Measurements from ENCODE around the gene PLEKHA6. TPM values are rescaled to one million over a fixed set of nuclear protein-coding genes. Genes with fewer than 3 reads are reported as not detected.

The PLEKHA6 gene
- total RNA-seq, 1 donor from 2014 or later, result 1.0 TPM

DNA sequence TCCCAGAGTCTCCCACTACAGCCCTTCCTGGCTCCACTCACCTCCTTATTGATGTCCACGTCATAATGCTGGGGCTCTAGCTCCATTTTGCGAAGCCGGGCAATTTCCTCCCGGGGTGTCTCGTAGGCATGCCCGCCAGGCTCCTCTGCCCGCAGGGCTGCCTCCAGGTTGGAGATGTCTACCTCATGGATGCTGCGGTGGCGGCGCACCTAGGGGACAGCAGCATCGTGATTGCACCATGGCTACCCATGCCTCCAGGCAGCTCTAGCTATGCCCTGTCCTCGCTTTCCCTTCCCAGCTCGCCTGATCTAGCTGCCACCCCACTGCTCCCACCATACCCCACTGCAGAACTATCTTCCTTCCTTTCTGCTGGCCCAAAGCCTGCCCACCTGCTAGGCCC, 130.8 kb downstream of the PLEKHA6 start:
- Histone ChIP-seq H3K27me3 (ENCODE audit: control insufficient read depth in 3 of 3, insufficient read depth in 3 of 3, low read length in 3 of 3) (no peaks in the 10 kb centered on the region), H3K36me3 (ENCODE audit: control insufficient read depth in 3 of 3, insufficient read depth in 3 of 3, low read length in 3 of 3) (peaks cover 0 to 10% (median 0%) of the 10 kb centered on the region in 3 donors), H3K4me3 (ENCODE audit: low read length in 3 of 3) (no peak overlapping the region), H3K4me1 (ENCODE audit: control insufficient read depth in 3 of 3, insufficient read depth in 3 of 3, low read length in 3 of 3) (peaks cover 0 to 5% (median 4%) of the 10 kb centered on the region in 3 donors), H3K9ac (ENCODE audit: low read depth in 1 of 3, low read length in 3 of 3) (no peak overlapping the region), H3K27ac (ENCODE audit: low read depth, low read length) (no peak overlapping the region), H3K9me3 (ENCODE audit: control insufficient read depth in 3 of 3, low read length in 3 of 3) (no peaks in the 10 kb centered on the region)

GRCh38 chr1:204227996-204228785, 131.5 kb downstream of the PLEKHA6 start:
- H3K36me3 ChIP-seq (ENCODE audit: control insufficient read depth in 3 of 3, insufficient read depth in 3 of 3, low read length in 3 of 3), result peaks cover 0 to 10% (median 0%) of the 10 kb centered on the region in 3 donors
- H3K9ac ChIP-seq (ENCODE audit: low read depth in 1 of 3, low read length in 3 of 3), result no peak overlapping the region
- H3K27me3 ChIP-seq (ENCODE audit: control insufficient read depth in 3 of 3, insufficient read depth in 3 of 3, low read length in 3 of 3), result no peaks in the 10 kb centered on the region
- H3K27ac ChIP-seq (ENCODE audit: low read depth, low read length), result no peak overlapping the region
- no peaks in the 10 kb centered on the region for H3K9me3 ChIP-seq (ENCODE audit: control insufficient read depth in 3 of 3, low read length in 3 of 3)
- H3K4me1 ChIP-seq (ENCODE audit: control insufficient read depth in 3 of 3, insufficient read depth in 3 of 3, low read length in 3 of 3), result peaks cover 0 to 5% (median 4%) of the 10 kb centered on the region in 3 donors
- H3K4me3 ChIP-seq (ENCODE audit: low read length in 3 of 3), result no peak overlapping the region

DNA sequence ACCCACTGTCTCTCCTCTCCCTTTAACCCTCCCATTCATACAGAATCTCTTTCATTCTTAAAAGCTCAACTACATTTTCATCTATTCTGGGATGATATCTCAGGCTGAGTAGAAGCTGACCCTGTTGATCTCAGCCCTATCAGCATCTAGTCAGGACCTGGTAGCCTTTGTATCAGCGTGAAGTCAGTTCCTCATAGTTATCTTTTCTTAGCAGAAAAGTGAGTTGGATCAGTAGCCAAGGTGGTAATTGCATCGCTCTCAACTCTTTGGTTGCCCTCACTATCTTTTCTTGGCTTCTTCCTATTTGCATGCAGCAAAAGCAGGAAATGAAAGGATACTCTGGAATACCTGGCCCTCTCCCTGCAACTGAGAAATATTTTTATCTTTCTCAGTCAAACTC, 132.4 kb downstream of the PLEKHA6 start:
- Histone ChIP-seq H3K4me3 (ENCODE audit: low read length in 3 of 3) (no peak overlapping the region), H3K9me3 (ENCODE audit: control insufficient read depth in 3 of 3, low read length in 3 of 3) (no peaks in the 10 kb centered on the region), H3K36me3 (ENCODE audit: control insufficient read depth in 3 of 3, insufficient read depth in 3 of 3, low read length in 3 of 3) (peaks cover 0 to 10% (median 0%) of the 10 kb centered on the region in 3 donors), H3K27me3 (ENCODE audit: control insufficient read depth in 3 of 3, insufficient read depth in 3 of 3, low read length in 3 of 3) (no peaks in the 10 kb centered on the region), H3K4me1 (ENCODE audit: control insufficient read depth in 3 of 3, insufficient read depth in 3 of 3, low read length in 3 of 3) (peaks cover 0 to 5% (median 4%) of the 10 kb centered on the region in 3 donors), H3K9ac (ENCODE audit: low read depth in 1 of 3, low read length in 3 of 3) (no peak overlapping the region), H3K27ac (ENCODE audit: low read depth, low read length) (no peak overlapping the region)

DNA sequence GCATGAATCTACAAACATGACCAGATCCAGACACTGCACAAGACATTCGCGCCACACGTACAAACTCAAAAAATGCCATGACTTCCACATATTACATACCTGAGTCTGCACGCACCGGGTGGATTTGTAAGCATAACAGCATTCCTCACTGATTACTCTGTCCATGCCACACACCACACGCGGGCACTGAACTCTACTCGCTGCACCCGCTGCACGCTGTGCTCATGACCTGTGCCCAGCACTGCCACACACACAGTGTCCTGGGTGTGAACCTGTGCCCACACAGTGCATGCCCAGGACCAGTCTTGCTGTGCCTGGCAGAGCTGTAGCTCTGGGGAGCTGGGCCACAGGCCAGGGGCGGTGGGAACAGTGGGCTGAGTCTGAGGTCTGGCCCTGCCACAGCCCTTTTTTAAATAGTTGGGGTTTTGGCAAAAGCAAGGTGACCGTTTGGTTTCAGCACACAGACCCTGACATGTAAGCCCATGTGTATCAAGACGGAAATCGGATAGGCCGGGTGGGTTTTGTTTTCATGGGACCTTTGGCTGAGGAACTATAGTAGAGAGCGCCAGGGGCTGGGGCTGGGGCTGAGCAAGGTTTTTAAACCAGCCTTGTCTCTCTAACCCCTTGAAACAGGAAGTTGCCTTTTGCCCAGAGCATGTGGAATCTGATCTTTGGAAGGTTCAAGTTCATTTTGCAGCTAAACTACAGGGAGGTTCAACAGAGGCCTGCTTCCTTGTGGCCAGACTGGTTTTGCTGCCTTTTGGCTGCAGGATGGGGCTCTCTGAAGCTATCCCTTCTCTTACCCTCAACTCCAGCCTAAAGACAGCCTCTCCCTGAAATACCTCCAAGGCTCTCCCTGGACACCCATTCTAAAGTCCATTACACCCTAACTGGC, 133.6 kb downstream of the PLEKHA6 start:
- Histone ChIP-seq H3K4me3 (ENCODE audit: low read length in 3 of 3) (no peak overlapping the region), H3K27me3 (ENCODE audit: control insufficient read depth in 3 of 3, insufficient read depth in 3 of 3, low read length in 3 of 3) (no peaks in the 10 kb centered on the region), H3K36me3 (ENCODE audit: control insufficient read depth in 3 of 3, insufficient read depth in 3 of 3, low read length in 3 of 3) (peaks cover 0 to 15% (median 0%) of the 10 kb centered on the region in 3 donors), H3K9ac (ENCODE audit: low read depth in 1 of 3, low read length in 3 of 3) (no peak overlapping the region), H3K27ac (ENCODE audit: low read depth, low read length) (no peak overlapping the region), H3K9me3 (ENCODE audit: control insufficient read depth in 3 of 3, low read length in 3 of 3) (no peaks in the 10 kb centered on the region), H3K4me1 (ENCODE audit: control insufficient read depth in 3 of 3, insufficient read depth in 3 of 3, low read length in 3 of 3) (peaks cover 0 to 5% (median 4%) of the 10 kb centered on the region in 3 donors)

GRCh38 chr1:204224655-204225054, 135.1 kb downstream of the PLEKHA6 start:
- H3K9ac ChIP-seq (ENCODE audit: low read depth in 1 of 3, low read length in 3 of 3), result no peak overlapping the region
- H3K4me3 ChIP-seq (ENCODE audit: low read length in 3 of 3), result no peak overlapping the region
- H3K9me3 ChIP-seq (ENCODE audit: control insufficient read depth in 3 of 3, low read length in 3 of 3), result no peaks in the 10 kb centered on the region
- peaks cover 0 to 5% (median 4%) of the 10 kb centered on the region in 3 donors for H3K4me1 ChIP-seq (ENCODE audit: control insufficient read depth in 3 of 3, insufficient read depth in 3 of 3, low read length in 3 of 3)
- H3K27me3 ChIP-seq (ENCODE audit: control insufficient read depth in 3 of 3, insufficient read depth in 3 of 3, low read length in 3 of 3), result no peaks in the 10 kb centered on the region
- peaks cover 0 to 15% (median 0%) of the 10 kb centered on the region in 3 donors for H3K36me3 ChIP-seq (ENCODE audit: control insufficient read depth in 3 of 3, insufficient read depth in 3 of 3, low read length in 3 of 3)
- no peak overlapping the region for H3K27ac ChIP-seq (ENCODE audit: low read depth, low read length)

- H3K9me3 ChIP-seq (ENCODE audit: control insufficient read depth in 3 of 3, low read length in 3 of 3), result no peaks in the 10 kb centered on the region
- no peaks in the 10 kb centered on the region for H3K27me3 ChIP-seq (ENCODE audit: control insufficient read depth in 3 of 3, insufficient read depth in 3 of 3, low read length in 3 of 3)
- H3K9ac ChIP-seq (ENCODE audit: low read depth in 1 of 3, low read length in 3 of 3), result no peak overlapping the region
- peaks cover 0 to 5% (median 4%) of the 10 kb centered on the region in 3 donors for H3K4me1 ChIP-seq (ENCODE audit: control insufficient read depth in 3 of 3, insufficient read depth in 3 of 3, low read length in 3 of 3)
- no peak overlapping the region for H3K4me3 ChIP-seq (ENCODE audit: low read length in 3 of 3)
- H3K36me3 ChIP-seq (ENCODE audit: control insufficient read depth in 3 of 3, insufficient read depth in 3 of 3, low read length in 3 of 3), result peaks cover 0 to 7% (median 0%) of the 10 kb centered on the region in 3 donors
- H3K27ac ChIP-seq (ENCODE audit: low read depth, low read length), result no peak overlapping the region
Observed at GRCh38 chr1:204223129-204223860, 136.4 kb downstream of the PLEKHA6 start.

- Histone ChIP-seq H3K9me3 (ENCODE audit: control insufficient read depth in 3 of 3, low read length in 3 of 3) (no peaks in the 10 kb centered on the region), H3K4me1 (ENCODE audit: control insufficient read depth in 3 of 3, insufficient read depth in 3 of 3, low read length in 3 of 3) (peaks cover 0 to 5% (median 4%) of the 10 kb centered on the region in 3 donors), H3K4me3 (ENCODE audit: low read length in 3 of 3) (no peak overlapping the region), H3K27ac (ENCODE audit: low read depth, low read length) (no peak overlapping the region), H3K36me3 (ENCODE audit: control insufficient read depth in 3 of 3, insufficient read depth in 3 of 3, low read length in 3 of 3) (peaks cover 0 to 5% (median 0%) of the 10 kb centered on the region in 3 donors), H3K9ac (ENCODE audit: low read depth in 1 of 3, low read length in 3 of 3) (no peak overlapping the region), H3K27me3 (ENCODE audit: control insufficient read depth in 3 of 3, insufficient read depth in 3 of 3, low read length in 3 of 3) (no peaks in the 10 kb centered on the region)
Observed at GRCh38 chr1:204222764-204223055, 137.0 kb downstream of the PLEKHA6 start.

DNA sequence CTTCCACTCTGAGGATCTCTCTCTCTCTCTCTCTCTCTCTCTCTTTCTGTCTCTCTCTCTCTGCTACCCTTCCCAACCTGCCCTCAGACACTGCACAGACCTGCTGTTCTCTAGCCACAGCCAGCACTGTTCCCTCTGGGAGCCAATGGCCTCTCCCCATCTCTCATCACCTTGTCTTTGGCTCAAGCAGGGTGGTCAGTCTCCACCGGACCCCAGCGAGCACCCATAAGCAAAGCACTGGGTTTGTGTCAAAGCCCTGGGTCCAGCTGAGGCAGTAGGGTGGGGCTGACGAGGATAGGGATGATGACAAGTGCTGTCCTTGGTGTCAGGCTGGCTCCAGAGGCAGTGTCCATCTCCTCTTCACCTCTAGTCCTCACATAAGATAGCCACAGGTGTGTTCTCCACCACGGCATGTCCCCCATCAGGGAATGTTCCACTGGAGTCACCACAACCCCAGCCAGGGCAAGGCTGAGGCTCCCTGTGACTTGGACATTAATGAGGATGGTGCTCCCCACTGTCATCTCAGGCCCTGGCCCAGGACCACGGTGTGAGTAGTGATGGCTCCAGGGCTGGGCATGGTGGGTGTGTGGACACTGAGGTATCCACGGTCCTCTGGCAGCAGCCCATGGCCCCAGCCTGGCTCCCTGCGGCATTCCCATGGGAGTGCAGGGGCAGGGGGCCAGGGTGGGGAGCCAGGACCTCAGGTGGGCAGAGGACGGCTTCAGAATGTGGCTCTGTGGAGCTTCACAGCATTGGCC, 137.5 kb downstream of the PLEKHA6 start:
- H3K9me3 ChIP-seq (ENCODE audit: control insufficient read depth in 3 of 3, low read length in 3 of 3), result no peaks in the 10 kb centered on the region

DNA sequence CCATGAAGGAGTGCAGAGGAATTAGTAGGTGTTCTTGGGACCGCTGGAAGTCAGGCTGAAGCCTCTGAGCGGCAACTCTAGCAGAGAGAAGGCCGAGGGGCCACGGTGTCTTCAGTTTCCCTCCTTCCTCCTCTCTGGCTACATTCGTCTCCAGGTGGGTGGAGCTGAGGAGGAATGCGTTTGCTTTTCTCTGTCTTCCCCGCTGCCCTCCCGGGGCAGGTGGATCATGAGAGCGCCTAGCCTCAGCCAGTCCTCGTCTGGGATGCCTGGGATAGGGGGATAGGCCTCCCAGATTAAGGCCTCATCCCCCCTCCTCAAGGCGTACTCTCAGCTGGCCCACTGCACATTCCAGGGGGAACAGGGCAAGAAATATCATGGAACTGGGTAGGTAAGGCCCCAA, 138.5 kb downstream of the PLEKHA6 start:
- Histone ChIP-seq H3K27me3 (ENCODE audit: control insufficient read depth in 3 of 3, insufficient read depth in 3 of 3, low read length in 3 of 3) (peaks cover 0 to 4% (median 0%) of the 10 kb centered on the region in 3 donors), H3K27ac (ENCODE audit: low read depth, low read length) (no peak overlapping the region), H3K4me1 (ENCODE audit: control insufficient read depth in 3 of 3, insufficient read depth in 3 of 3, low read length in 3 of 3) (peaks cover 0 to 5% (median 4%) of the 10 kb centered on the region in 3 donors), H3K36me3 (ENCODE audit: control insufficient read depth in 3 of 3, insufficient read depth in 3 of 3, low read length in 3 of 3) (peaks cover 0 to 5% (median 0%) of the 10 kb centered on the region in 3 donors), H3K9ac (ENCODE audit: low read depth in 1 of 3, low read length in 3 of 3) (no peak overlapping the region), H3K4me3 (ENCODE audit: low read length in 3 of 3) (no peak overlapping the region), H3K9me3 (ENCODE audit: control insufficient read depth in 3 of 3, low read length in 3 of 3) (no peaks in the 10 kb centered on the region)

More for the DNA sequence above, 137.5 kb downstream of the PLEKHA6 start:
- Histone ChIP-seq H3K27me3 (ENCODE audit: control insufficient read depth in 3 of 3, insufficient read depth in 3 of 3, low read length in 3 of 3) (peaks cover 0 to 2% (median 0%) of the 10 kb centered on the region in 3 donors), H3K4me3 (ENCODE audit: low read length in 3 of 3) (no peak overlapping the region), H3K27ac (ENCODE audit: low read depth, low read length) (no peak overlapping the region), H3K36me3 (ENCODE audit: control insufficient read depth in 3 of 3, insufficient read depth in 3 of 3, low read length in 3 of 3) (peaks cover 0 to 5% (median 0%) of the 10 kb centered on the region in 3 donors), H3K4me1 (ENCODE audit: control insufficient read depth in 3 of 3, insufficient read depth in 3 of 3, low read length in 3 of 3) (peaks cover 0 to 5% (median 4%) of the 10 kb centered on the region in 3 donors), H3K9ac (ENCODE audit: low read depth in 1 of 3, low read length in 3 of 3) (no peak overlapping the region)
